CMK (cell line): ENCODE results near the gene FLT3LG.

Experiments used
- DNase-seq: peaks from one replicate; pipeline ENCODE4 v3.0.0-alpha.2; 2010; ENCODE audit warnings: low read depth

Gene FLT3LG, protein sequence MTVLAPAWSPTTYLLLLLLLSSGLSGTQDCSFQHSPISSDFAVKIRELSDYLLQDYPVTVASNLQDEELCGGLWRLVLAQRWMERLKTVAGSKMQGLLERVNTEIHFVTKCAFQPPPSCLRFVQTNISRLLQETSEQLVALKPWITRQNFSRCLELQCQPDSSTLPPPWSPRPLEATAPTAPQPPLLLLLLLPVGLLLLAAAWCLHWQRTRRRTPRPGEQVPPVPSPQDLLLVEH

DNA sequence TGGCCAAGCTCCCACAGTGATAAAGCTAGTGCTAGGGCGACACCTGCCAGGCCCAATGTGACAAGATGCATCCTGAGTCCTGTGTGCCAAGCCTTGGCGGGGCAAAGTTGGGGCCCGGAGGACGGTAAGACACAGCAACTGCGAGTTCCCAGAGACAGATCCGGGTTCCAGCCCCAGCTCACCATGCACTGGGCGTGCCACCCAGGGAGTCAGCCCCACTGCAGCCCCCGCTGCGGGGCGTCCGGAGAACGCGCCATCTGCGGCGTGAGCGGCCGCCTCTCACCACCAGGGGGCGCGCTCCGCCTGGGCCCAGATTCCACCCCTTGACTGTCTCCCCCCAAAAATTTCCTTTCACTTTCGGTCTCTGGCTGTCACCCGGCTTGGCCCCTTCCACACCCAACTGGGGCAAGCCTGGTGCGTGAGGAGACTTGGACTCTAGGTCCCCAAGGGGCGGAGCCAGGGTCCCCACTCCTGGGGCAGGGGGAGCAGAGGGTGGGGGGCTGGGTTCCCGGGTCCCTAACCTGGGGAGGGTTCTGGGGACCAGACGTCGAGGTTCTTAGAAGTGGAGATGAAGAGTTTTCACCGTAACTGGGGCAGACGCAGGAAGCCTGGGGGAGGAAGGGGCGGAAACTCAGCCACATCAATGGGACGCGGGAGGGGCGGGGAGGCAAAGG, at the start of gene FLT3LG:
FLT3LG (plus strand) TSS at position 348 of the 674 bp plus-strand sequence. CDS start 425 bp downstream, outside the sequence.
- DNase-seq: no peak

DNA sequence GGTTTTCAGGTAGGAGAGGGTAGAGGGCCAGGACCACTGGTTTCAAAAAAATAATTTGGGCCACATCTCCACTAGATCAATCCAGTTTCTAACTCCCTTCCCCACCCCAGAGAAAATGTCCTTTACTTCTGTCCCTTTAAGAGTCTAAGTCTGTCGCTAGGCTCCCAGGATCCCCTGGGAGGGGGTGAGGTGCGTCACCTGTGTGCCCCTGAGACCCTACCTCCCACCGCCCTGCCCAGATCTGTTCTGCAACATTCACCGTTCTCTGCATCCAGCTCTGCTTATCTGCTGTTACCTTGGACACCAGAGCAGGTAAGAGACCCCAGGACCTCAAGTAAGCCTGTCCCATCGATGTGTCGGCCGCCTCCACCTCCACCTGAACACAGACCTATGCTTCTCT, 48.8 kb upstream of the FLT3LG start, which contains the start of gene GFY:
GFY (plus strand) TSS at position 211 of the 400 bp plus-strand sequence. CDS start 1,043 bp downstream, outside the sequence.
- DNase-seq: no peak

DNA sequence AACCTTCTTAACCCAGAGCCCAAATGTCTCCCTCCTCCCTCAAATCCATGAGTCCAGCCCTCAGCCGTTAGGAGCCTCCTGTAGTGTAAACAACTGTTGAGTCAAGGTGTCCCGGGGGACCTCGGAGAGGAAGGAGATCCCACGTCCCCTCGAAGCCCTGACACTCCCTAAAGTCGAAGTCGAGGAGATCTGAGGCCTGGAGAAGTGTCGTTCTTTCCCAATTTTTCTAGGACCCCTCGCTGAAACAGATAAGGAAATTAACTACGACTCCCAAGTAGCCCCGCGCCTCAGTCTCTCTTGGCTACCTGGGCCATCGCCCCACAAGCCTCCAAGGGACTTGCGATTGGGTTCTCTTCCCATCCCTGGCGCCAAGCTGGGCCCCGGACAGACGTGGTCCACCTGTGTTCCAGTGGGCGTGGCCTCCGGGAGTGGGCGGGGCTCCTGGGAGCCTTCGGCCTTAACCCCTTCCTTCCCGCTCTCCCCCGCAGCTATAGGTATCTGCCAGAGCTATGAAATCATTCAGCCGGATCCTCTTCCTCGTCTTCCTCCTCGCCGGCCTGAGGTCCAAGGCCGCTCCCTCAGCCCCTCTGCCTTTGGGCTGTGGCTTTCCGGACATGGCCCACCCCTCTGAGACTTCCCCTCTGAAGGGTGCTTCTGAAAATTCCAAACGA, 48.0 kb upstream of the FLT3LG start:
- DNase-seq: no peak

GRCh38 chr19:49427339-49427738, 46.7 kb upstream of the FLT3LG start:
- DNase-seq: no peak

DNA sequence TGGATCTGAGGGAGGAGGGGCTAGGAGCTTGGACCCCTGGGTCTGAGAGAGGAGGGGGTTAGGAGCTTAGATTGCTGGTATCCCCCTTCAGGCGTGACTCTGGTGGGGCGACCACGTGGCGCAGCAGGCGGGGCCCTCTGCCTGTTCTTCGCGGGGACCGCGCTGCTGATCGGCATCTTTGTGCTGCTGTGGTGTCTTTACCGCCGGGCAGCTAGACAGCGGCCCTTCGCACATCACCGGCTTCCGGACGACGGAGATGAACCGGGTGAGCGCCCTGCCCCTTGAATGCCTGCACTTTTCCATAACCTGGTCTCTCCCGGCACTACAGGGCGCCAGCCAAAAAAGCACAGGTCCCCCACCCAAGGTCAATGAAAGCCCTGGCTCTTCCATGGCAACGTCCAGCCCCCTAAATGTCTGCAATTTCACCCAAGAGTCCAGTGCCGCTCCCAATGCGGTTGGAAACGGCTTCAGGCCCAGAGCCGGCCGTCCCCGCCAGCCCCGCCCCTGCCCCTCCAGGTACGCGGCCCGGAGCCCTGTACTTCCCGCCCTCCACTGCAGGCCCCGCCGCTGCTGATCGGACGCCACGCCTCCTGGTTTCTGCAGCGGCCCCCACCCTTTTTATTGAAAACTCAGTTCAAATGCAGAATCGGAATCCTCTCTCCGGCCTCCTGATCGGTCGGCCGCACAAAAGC, 46.0 kb upstream of the FLT3LG start:
- no peak for DNase-seq

DNA sequence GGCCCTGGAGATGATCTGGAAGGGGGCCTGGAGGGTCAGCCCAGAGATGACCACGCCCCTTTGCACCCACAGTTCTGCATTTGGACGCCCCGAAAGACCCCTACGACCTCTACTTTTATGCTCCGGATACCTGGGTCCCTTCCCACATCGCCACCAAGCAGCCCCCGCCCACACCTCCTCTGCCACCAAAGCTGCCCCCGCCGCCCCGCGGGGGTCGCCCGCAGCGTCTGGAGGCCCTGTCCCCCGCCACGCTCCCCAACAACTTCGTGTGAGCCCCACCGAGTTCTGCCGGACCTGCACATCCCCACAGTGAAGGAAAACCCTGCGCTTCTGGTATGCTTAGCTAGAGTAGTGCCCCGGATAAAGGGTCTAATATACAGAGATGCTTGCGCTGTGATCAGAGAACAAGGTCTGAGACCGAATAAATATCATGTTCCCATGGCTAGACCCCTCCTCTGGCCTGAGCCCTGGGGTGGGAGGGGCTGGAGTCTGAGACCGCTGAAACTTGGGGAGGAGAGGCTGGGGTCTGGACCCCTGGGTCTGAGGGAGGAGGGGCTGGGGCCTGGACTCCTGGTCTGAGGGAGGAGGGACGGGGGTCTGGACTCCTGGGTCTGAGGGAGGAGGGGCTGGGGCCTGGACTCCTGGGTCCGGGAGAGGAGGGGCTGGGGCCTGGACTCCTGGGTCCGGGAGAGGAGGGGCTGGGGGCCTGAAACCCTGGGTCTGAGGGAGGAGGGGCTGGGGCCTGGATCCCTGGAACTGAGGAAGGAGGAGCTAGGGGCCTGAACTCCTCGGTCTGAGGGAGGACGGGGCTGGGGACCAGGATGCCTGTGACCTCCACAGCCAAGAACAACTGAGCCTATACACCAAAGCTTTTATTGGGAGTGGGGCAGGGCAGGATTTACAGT, 45.2 kb upstream of the FLT3LG start:
- DNase-seq: no peak

DNA sequence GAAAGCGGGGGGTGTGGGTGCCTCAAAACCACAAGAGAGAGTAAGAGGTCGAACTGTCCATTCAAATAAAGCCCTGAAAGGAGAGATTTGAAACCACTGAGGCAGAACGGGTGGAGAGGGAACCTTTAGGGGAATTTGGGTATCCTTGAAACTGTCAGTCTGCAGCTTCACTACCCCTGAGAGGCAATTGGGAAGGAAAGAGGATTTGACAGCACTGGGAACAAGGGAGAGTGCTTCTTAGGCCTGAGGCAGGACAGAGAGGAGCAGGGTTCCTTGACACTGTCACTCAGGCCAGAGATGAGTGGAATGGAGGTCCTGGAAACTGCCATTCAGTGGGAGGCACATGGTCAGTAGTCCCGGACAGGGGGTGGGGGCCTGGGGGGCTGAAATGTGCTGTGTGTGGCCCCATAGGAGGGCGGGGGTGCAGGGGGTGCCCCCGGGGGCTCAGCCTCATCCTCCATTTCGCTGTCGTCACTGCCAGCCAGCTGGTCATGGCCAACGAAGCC, 43.8 kb upstream of the FLT3LG start:
- DNase-seq: no peak

DNA sequence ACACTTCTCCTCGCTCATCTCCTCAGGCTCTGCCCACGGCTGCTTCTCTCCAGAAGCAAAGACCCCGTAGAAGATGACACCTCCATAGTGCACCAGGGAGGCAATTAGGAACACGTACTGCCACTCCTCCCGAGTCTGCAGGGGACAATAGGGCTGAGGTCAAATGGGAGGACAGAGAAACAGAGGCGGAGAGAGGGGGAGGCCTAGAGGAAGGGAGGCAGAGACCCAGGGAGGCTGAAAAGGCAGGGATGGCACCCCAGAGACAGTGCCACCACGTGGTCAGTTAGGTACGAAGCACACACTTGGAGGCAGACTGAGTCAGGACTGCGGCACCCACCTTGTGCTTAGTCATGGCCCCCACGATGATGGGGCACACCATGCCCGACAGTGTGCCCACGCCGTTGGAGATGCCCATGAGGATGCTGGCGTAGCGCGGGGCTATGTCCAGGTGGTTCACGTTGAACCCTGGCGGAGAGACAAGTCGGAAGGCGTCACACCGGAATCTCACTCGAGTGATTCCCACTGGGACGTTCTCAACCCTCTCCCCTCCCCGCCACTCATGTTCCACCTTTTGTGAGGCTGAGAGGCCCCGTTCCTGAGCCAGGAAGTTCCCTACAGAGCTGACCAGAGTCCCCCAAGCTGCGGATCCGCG, 43.2 kb upstream of the FLT3LG start:
- no peak for DNase-seq

- DNase-seq: no peak
Measured at GRCh38 chr19:49431330-49431749, 42.7 kb upstream of the FLT3LG start.

DNA sequence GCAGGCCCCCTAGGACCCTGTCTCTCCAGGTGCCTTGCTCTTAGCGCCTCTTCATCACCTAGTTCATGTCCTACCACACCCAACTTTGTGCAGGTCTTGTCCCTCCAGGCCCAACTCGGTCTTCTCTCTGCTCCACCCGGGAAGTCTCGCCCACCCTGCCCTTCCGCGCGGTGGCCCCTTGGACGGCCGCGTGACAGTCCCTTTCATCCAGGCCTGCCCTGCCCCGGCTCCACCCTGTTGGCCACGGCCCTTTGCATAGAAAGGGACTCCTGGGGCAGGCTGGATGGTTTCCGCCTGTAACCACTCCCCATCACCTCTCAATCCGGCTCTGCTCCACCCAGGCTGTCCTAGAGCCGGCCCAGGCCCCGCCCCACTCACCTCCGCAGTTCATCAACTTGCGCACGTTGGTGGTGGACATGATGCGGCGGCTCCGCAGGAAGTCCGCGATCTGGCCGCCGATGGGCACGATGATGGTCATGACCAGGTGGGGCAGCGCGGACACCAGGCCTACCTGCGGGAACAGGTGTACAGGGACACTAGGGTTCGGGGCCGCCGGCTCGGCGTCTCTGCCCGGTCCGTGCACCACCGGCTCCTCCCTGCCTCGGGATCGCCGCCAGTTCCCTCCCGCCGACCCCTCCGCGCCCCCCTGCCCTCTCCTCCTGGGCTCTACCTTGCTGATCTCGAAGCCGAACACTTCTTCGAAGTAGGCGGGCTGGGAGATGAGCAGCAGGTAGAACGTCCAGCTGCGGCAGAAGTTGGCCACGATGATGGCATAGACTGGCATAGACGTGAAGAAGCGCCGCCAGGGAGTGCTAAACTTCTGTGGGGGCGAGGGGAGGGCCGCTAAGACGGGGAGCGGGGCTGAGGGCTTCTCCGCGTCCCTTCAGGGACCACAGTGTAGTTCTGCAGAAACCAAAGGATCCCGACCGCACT, 41.6 kb upstream of the FLT3LG start:
- DNase-seq: no peak

GRCh38 chr19:49433240-49433901, 40.6 kb upstream of the FLT3LG start:
- DNase-seq: no peak

- DNase-seq: no peak
Measured at GRCh38 chr19:49434907-49435583, 39.0 kb upstream of the FLT3LG start.

- no peak for DNase-seq
Measured at GRCh38 chr19:49435670-49436069, 38.3 kb upstream of the FLT3LG start.

- no peak for DNase-seq
Measured at GRCh38 chr19:49436381-49437017, 37.5 kb upstream of the FLT3LG start.

DNA sequence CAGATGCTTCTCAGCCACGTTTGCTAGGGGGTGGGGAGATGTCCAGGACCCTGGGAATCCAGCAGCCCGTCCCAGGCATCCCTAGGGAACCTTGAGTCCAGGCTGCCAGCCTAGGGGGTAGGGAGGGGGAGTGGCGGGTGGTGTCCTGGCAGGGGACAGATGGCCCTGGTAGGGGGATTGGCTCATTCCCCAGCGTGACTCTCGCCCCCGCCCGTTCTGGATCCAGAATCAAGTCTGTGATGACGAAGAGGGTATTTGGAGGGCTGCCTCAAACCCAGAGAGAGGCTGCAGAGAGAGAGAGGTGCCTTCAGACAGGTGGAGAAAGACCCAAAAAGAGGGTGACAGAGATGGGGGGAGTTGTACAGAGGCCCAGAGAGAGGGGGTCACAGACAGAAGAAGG, 36.8 kb upstream of the FLT3LG start:
- DNase-seq: no peak

GRCh38 chr19:49438261-49438660, 35.8 kb upstream of the FLT3LG start:
- no peak for DNase-seq

GRCh38 chr19:49439836-49440235, 34.2 kb upstream of the FLT3LG start:
- DNase-seq: no peak
